Thyroid gland (tissue), 4 donors: ENCODE results near the gene DVL2. TPM values are rescaled to one million over a fixed set of nuclear protein-coding genes. Genes with fewer than 3 reads are reported as not detected.

ENCODE experiments used
- DNase-seq, 2 donors: peaks; one replicate each; pipeline ENCODE4 v3.0.0-alpha.2; 2019
- H3K27ac ChIP-seq, 3 donors: fragments of 200-600 bp; sonication (generic); 1 replicate in 2 of 3; 2 replicates in 1 of 3; pipeline ENCODE4 v1.5.1; 2016 to 2019; ENCODE audit warnings: mild to moderate bottlenecking in 1 of 3, moderate library complexity in 1 of 3
- H3K27me3 ChIP-seq: fragments of 200-600 bp; sonication (generic); one replicate; pipeline ENCODE4 v1.5.1; 2019
- H3K36me3 ChIP-seq, 2 donors: fragments of 200-600 bp; sonication (generic); one replicate each; pipeline ENCODE4 v1.5.1; 2016 to 2019
- H3K4me1 ChIP-seq, 2 donors: fragments of 200-600 bp; sonication (generic); one replicate each; pipeline ENCODE4 v1.5.1; 2017 to 2019
- H3K4me3 ChIP-seq, 3 donors: fragments of 200-600 bp; sonication (generic); replicated peaks in 1 of 3; 1 replicate in 2 of 3; 2 replicates in 1 of 3; pipeline ENCODE4 v1.5.1; 2016; ENCODE audit warnings: mild to moderate bottlenecking in 1 of 3
- H3K9me3 ChIP-seq: fragments of 200-600 bp; sonication (generic); one replicate; pipeline ENCODE4 v1.5.1; 2017
- CTCF ChIP-seq, 6 experiments: fragments of 200-600 bp in 3 of 6; fragments of 450-650 bp in 3 of 6; sonication (generic) in 3 of 6; IDR thresholded peaks; one replicate each; pipeline ENCODE4 v1.5.1; 2016 to 2019; ENCODE audit warnings: antibody characterized with exemption in 6 of 6, mild to moderate bottlenecking in 2 of 6, inconsistent platforms in 1 of 6, moderate library complexity in 1 of 6
- POLR2A ChIP-seq, 2 donors: fragments of 450-650 bp; IDR thresholded peaks; one replicate each; pipeline ENCODE4 v1.6.1; 2017; ENCODE audit warnings: antibody characterized with exemption in 2 of 2, mild to moderate bottlenecking in 2 of 2, moderate library complexity in 1 of 2
- WGBS, 2 donors: methylation state at CpG; one replicate each; pipeline ENCODE4 v1.1.5; 2017; 5-methylcytosine and 5-hydroxymethylcytosine counted together
- intact Hi-C: fragments of 100-400 bp; cut with DNase I; formaldehyde crosslinking; loops from one replicate; pipeline ENCODE4 v1.15.1; 2023
- total RNA-seq, 4 donors: library from RNA; depleted of rRNA; stranded (reverse); fragments of >200 nt; gene quantifications; one replicate each; pipeline ENCODE4 v1.2.3, GENCODE V29; 2016

DVL2 gene
- total RNA-seq, 4 donors from 2014 or later = 45.3 to 68.6 (median 49.0) TPM

- DNase-seq = no peak
- 73 to 75% methylated on average over 5 of the region's 5 CpGs for WGBS, 2 donors
- no peak for TF ChIP-seq CTCF (IDR thresholded peaks at IDR 0.05)
- TF ChIP-seq POLR2A (IDR thresholded peaks at IDR 0.05) = no peak
- peaks cover 20 to 32% of the 10 kb centered on the region in 2 donors for H3K4me1 ChIP-seq
- no peaks in the 10 kb centered on the region for H3K9me3 ChIP-seq
- no peaks in the 10 kb centered on the region for H3K27me3 ChIP-seq
- H3K27ac ChIP-seq = peak overlapping the region; percentile 98 to 100 (median 98)
- H3K36me3 ChIP-seq = peaks cover 14 to 26% of the 10 kb centered on the region in 2 donors
- intact Hi-C loops = no loop called here
- peak overlapping the region in 1 of 3 donors; percentile 98 for H3K4me3 ChIP-seq
Measured at GRCh38 chr17:7253082-7253481, 18.8 kb upstream of the DVL2 start.

DNA sequence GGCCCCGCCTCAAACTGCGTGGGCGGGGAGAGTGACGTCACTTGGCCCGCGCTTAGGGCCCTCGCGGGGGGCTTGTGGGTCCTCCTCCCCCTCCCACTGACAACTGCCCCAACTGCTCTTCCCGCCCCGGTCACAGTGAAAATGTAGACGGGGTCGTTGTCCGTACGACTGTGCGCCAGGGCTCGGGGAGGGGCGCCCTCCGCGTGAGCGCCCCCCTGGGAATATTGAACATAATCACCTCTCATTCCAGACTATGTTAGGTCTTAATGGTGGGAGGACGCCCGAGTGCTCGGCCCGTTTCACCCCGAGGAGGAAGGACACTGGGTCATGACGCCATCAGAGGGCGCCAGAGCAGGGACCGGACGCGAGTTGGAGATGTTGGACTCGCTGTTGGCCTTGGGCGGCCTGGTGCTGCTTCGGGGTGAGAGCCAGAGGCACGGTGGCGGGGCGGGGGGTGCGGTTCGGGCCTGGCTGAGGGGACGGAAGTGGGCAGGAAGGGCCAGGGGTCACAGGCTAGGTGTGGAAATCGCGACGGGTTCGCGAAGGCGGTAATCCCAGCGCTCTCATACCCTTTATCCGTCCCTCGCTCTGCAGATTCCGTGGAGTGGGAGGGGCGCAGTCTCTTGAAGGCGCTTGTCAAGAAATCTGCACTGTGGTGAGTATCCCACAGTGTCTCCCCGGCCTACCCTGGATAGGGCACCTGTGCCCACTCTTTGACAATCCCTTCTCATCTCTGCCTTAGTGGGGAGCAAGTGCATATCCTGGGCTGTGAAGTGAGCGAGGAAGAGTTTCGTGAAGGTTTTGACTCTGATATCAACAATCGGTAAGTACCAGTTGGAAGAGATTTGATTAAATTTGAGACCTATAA lies 18.1 kb upstream of the DVL2 start, which contains the start of gene ELP5:
Gene ELP5, plus strand, starts transcription at position 40 of the 868 bp plus-strand sequence. Its CDS starts 336 bp downstream, at position 376.
- DNase-seq = peak; percentile 94 to 95
- Histone ChIP-seq H3K27ac (peak within 1 kb of the TSS; percentile 98 to 100 (median 98)), H3K36me3 (peaks cover 13 to 24% of the 10 kb centered on the region in 2 donors), H3K9me3 (no peaks in the 10 kb centered on the region), H3K27me3 (no peaks in the 10 kb centered on the region), H3K4me1 (peaks cover 20 to 32% of the 10 kb centered on the region in 2 donors), H3K4me3 (peak within 1 kb of the TSS; percentile 71 to 98 (median 86))
- TF ChIP-seq POLR2A (IDR thresholded peaks at IDR 0.05) (peak; percentile 39 to 77), CTCF (IDR thresholded peaks at IDR 0.05) (peak in 5 of 6 experiments; percentile 14 to 34 (median 25))
- intact Hi-C loops = no loop called here
- 2 to 3% methylated on average over 17 to 22 of the region's 55 CpGs for WGBS, 2 donors

DNA sequence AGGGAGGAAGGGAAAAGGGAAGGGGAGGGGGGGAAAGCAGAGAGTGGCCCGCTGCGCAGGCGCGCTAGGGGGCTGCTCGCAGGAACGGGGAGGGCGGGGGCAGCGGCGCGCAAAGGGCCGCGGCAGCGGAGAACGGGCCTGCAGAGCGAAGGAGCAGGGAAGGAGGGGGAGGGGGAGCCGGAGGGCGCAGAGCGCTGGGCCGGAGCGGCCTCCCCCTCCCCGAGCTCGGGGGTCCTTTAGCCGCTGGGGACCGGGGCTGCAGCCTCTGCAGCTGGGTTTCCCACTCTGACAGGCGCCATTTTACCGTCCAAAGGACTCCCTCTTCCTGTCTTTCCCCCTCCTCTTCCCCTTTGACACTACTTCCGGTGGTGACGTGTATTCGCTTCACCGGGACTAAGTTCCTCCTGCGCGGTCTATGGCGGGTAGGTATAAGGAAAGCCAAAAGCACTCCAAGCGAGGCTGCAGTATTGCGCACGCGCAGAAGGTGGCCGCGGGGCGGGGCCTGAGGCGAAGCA lies 17.4 kb upstream of the DVL2 start, which contains the start of gene CTDNEP1:
Gene CTDNEP1, minus strand, starts transcription at position 74 of the 515 bp plus-strand sequence. CDS start 438 bp downstream, outside the sequence.
- peak within 1 kb of the TSS; percentile 98 to 100 (median 98) for H3K27ac ChIP-seq
- no peaks in the 10 kb centered on the region for H3K9me3 ChIP-seq
- peak; percentile 97 to 98 for DNase-seq
- 1 to 2% methylated on average over 29 to 34 of the region's 41 CpGs for WGBS, 2 donors
- TF ChIP-seq CTCF (IDR thresholded peaks at IDR 0.05) (no peak), POLR2A (IDR thresholded peaks at IDR 0.05) (peak; percentile 49 to 83)
- peaks cover 13 to 17% of the 10 kb centered on the region in 2 donors for H3K36me3 ChIP-seq
- intact Hi-C loops = no loop called here
- H3K27me3 ChIP-seq = no peaks in the 10 kb centered on the region
- H3K4me1 ChIP-seq = peaks cover 20 to 32% of the 10 kb centered on the region in 2 donors
- H3K4me3 ChIP-seq = peak within 1 kb of the TSS; percentile 71 to 98 (median 86)

DNA sequence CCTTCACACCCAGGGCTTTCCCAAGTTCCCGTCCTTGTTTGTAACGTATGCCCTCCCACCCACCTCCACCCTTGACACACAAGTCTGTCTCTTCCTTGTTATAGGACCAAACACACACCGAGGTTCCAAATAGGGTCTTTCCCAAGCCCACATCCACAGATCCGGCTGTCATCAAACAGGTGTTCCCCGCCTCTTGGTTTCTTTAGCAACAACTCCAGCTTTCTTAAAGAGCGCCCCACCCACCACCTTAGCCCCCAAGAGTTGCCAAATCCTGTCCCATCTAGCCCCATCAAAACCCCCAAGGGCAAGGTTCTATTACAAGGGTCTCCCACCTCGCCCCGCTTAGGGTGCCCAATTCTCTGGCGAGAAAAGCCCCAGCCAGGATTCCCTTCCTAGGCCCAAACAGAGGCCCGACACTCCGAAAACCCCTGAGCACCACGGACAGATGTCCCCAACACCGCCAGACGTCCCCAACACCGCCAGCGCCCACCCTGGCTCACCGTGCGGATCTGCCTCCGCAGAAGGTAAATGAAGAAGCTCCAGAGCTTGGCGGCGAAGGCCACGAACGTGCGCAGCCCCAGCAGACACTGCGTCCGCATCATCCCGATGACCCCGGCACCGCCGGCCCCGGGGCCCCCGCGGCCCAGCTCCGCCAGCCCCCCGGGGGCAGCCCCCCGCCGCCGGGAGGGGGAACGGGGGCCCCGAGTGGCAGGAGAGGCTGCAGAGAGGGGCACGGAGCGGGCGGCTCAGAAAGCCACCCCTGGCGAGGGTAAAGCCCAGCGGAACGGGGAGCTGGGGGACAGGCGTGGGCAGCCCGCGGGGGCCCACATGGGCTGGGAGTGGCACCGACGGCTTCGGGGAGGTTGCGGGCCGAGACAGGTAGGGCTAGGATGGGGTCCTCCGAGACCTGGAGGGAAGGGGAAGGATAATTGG lies 16.6 kb upstream of the DVL2 start:
- no peak for DNase-seq
- Histone ChIP-seq H3K36me3 (peaks cover 14 to 16% of the 10 kb centered on the region in 2 donors), H3K27ac (peak overlapping the region; percentile 98 to 100 (median 98)), H3K4me1 (peaks cover 20 to 32% of the 10 kb centered on the region in 2 donors), H3K9me3 (no peaks in the 10 kb centered on the region), H3K27me3 (no peaks in the 10 kb centered on the region), H3K4me3 (peak overlapping the region; percentile 71 to 98 (median 86))
- WGBS, 2 donors = 2 to 4% methylated on average over 15 to 16 of the region's 55 CpGs
- TF ChIP-seq CTCF (IDR thresholded peaks at IDR 0.05) = no peak
- no peak for TF ChIP-seq POLR2A (IDR thresholded peaks at IDR 0.05)
- intact Hi-C loops = no loop called here
